ENCODE measurements around the gene BBS12. TPM values are rescaled to one million over a fixed set of nuclear protein-coding genes. Genes with fewer than 3 reads are reported as not detected.
A peak's percentile ranks its signal among the peaks of the same experiment; 100 is the strongest.

Gene BBS12
- total RNA-seq, 1 experiment from 2014 or later, result 1.5 TPM

- intact Hi-C loops (cut with micrococcal nuclease; ENCODE audit: unreplicated experiment), result no loop called here
Observed at GRCh38 chr4:122787940-122788339, 55.4 kb downstream of the BBS12 start.

GRCh38 chr4:122788935-122789334 is 56.4 kb downstream of the BBS12 start:
- no peak overlapping the region for H3K27ac ChIP-seq (ENCODE audit: low read length)
- H3K4me1 ChIP-seq (ENCODE audit: control insufficient read depth, insufficient read depth, low read length), result peaks cover 5% of the 10 kb centered on the region; the same call in 1 of the 2 replicates
- ChIA-PET POLR2A (interaction anchor here (0.6 kb wide), 1 partner anchor 82 kb away, joined by 16 read pairs; no protein-coding TSS in a partner anchor), CTCF (interaction anchor here (0.6 kb wide), 1 partner anchor 126 kb away, joined by 4 read pairs; no protein-coding TSS in a partner anchor)
- in situ Hi-C loops (cut with HindIII; ENCODE audit: low pct_unique_long_range_greater_than_20kb, low sequenced_read_pairs) (no loop called here), intact Hi-C loops (cut with micrococcal nuclease; ENCODE audit: unreplicated experiment) (no loop called here)
- DNase-seq (ENCODE audit: low read depth, low spot score) (no peak), ATAC-seq (no peak)
- BruUV-seq (replicated peaks), result no TSS peak
- no peak overlapping the region for H3K4me3 ChIP-seq (ENCODE audit: low read depth in 2 of 2, low read length in 2 of 2)
- H3K27me3 ChIP-seq (ENCODE audit: control insufficient read depth, insufficient read depth, low read length), result no peaks in the 10 kb centered on the region
- H3K36me3 ChIP-seq (ENCODE audit: control insufficient read depth, insufficient read depth, low read length), result no peaks in the 10 kb centered on the region
- H3K9me3 ChIP-seq (ENCODE audit: control insufficient read depth, insufficient read depth, low read depth, low read length), result no peaks in the 10 kb centered on the region
- TF ChIP-seq TCF7L2 (IDR thresholded peaks at IDR 0.05; ENCODE audit: low read depth, low read length) (no peak), CTCF (IDR thresholded peaks at IDR 0.05) (no peak), POLR2AphosphoS5 (IDR thresholded peaks at IDR 0.05; ENCODE audit: low read depth, low read length) (no peak), REST (IDR thresholded peaks at IDR 0.05; ENCODE audit: insufficient read depth in 1 of 2, low read depth in 2 of 2, low read length in 1 of 2) (no peak), SIN3A (IDR thresholded peaks at IDR 0.05; ENCODE audit: borderline replicate concordance, insufficient read depth, low read depth, low read length) (no peak)

More at GRCh38 chr4:122787940-122788339, 55.4 kb downstream of the BBS12 start:
- TF ChIP-seq TCF7L2 (IDR thresholded peaks at IDR 0.05; ENCODE audit: low read depth, low read length) (no peak), SIN3A (IDR thresholded peaks at IDR 0.05; ENCODE audit: borderline replicate concordance, insufficient read depth, low read depth, low read length) (no peak), CTCF (IDR thresholded peaks at IDR 0.05) (no peak; the same call in 1 of the 2 replicates), POLR2AphosphoS5 (IDR thresholded peaks at IDR 0.05; ENCODE audit: low read depth, low read length) (no peak), REST (IDR thresholded peaks at IDR 0.05; ENCODE audit: insufficient read depth in 1 of 2, low read depth in 2 of 2, low read length in 1 of 2) (no peak)
- H3K27me3 ChIP-seq (ENCODE audit: control insufficient read depth, insufficient read depth, low read length), result no peaks in the 10 kb centered on the region
- no peak overlapping the region for H3K4me3 ChIP-seq (ENCODE audit: low read depth in 2 of 2, low read length in 2 of 2)
- DNase-seq (ENCODE audit: low read depth, low spot score) (no peak), ATAC-seq (no peak)
- H3K36me3 ChIP-seq (ENCODE audit: control insufficient read depth, insufficient read depth, low read length), result no peaks in the 10 kb centered on the region
- no peaks in the 10 kb centered on the region for H3K9me3 ChIP-seq (ENCODE audit: control insufficient read depth, insufficient read depth, low read depth, low read length)
- ChIA-PET CTCF (no interaction called here), POLR2A (no interaction called here)
- in situ Hi-C loops (cut with HindIII; ENCODE audit: low pct_unique_long_range_greater_than_20kb, low sequenced_read_pairs), result no loop called here
- H3K4me1 ChIP-seq (ENCODE audit: control insufficient read depth, insufficient read depth, low read length), result peaks cover 8% of the 10 kb centered on the region; the same call in 1 of the 2 replicates
- peak overlapping the region; percentile 34; the same call in 1 of the 2 replicates for H3K27ac ChIP-seq (ENCODE audit: low read length)
- no TSS peak for BruUV-seq (replicated peaks)

Measured in Panc1 (cell line).